D721Med (cell line): ENCODE data around the gene ZSCAN20.
"Not testable (repeated sequence)": the region's sequence is repeated elsewhere in the genome, so short reads cannot be mapped to it uniquely, and the experiment has no call there.

Experiments used
- DNase-seq: peaks from one replicate; pipeline ENCODE4 v3.0.0; 2011; ENCODE audit warnings: low spot score; ENCODE audit not compliant: insufficient read length
- FAIRE-seq: peaks from 2 replicates; lab custom pipeline; 2011; peaks lifted over from hg19 to GRCh38; lab: Jason Lieb, UNC
- TF ChIP-seq, protein P1 (sequence below): IDR thresholded peaks from 2 replicates; pipeline ENCODE4 v1.5.1; 2012; ENCODE audit warnings: mild to moderate bottlenecking, control low read depth; ENCODE audit not compliant: insufficient read depth; ENCODE audit errors: missing control alignments

ZSCAN20 gene

DNA sequence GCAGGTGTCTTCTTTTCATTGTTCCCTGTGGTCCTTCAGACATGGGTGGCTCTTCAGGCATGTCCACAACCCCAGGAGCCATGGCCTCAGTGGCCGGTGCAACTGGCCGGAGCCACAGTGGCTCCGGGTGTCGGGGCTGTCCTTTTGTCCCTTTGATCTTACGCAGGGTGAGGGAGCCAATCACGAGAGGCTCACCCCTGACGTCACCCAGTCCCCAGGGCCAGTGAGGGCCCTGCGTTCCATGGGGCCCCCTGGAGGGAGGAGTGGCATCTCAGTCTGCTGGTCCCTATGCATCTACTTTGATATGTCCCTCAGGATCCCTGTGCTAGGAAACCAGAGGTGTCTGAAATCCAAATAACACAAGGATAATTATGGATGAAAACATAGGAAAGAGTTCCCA is 29.3 kb downstream of the ZSCAN20 start:
- DNase-seq (no peak), FAIRE-seq (no peak)
- TF ChIP-seq, protein P1, sequence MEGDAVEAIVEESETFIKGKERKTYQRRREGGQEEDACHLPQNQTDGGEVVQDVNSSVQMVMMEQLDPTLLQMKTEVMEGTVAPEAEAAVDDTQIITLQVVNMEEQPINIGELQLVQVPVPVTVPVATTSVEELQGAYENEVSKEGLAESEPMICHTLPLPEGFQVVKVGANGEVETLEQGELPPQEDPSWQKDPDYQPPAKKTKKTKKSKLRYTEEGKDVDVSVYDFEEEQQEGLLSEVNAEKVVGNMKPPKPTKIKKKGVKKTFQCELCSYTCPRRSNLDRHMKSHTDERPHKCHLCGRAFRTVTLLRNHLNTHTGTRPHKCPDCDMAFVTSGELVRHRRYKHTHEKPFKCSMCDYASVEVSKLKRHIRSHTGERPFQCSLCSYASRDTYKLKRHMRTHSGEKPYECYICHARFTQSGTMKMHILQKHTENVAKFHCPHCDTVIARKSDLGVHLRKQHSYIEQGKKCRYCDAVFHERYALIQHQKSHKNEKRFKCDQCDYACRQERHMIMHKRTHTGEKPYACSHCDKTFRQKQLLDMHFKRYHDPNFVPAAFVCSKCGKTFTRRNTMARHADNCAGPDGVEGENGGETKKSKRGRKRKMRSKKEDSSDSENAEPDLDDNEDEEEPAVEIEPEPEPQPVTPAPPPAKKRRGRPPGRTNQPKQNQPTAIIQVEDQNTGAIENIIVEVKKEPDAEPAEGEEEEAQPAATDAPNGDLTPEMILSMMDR = no peak

DNA sequence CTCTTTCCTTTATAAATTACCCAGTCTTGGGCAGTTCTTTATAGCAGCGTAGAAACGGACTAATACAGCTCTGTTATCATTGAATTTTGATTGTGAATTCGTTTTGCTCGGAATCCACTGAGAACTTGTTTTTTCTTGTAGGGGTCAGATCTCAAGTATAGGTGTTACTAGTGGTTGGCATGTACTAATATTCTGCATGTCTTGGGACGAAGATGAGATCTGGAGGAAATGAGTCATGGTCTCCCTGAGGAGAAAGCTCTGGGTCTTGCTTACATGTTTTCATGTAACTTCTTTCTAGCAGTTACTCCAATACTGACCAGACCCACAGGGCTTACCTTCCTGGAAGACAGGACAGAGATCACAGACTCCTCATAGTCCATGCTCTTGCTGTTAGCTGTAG is 30.3 kb downstream of the ZSCAN20 start:
- TF ChIP-seq, protein P1 = no peak
- FAIRE-seq (no peak), DNase-seq (no peak)

DNA sequence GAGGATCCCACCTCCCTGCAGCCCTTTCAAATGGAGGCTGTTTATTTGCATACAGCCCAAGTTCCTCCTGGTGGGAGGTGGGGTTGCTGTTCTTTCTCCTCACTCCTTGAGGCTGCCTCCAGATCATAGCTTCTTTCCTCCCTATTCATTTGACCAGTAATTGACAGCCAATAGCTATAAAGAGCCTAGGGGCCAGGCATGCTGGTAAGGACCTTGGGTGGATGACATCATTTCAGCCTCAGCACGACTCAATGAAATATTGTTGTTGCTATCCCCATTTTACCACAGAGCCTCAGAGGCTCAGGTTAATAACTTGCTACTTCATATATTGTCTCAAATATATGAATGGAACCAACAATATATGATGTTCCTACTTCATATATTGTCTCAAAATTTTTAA is 31.1 kb downstream of the ZSCAN20 start:
- FAIRE-seq = no peak
- no peak for DNase-seq
- TF ChIP-seq, protein P1 = no peak

DNA sequence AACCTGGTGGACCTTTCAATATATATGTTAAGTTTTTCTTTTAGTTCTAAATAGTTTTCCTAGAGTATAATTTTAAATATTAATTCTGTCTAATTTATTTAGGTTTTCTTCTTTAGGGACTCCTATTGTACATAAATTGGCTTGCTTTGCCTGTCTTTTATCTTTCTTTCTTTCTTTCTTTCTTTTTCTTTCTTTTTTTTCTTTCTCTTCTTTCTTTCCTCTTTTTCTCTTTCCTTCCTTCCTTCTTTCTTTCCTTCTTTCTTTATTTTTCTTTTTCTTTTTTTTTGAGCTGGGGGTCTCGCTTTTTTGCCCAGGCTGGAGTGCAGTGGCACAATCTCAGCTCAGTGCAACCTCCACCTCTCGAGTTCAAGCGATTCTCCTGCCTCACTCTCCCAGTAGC is 35.2 kb downstream of the ZSCAN20 start:
- DNase-seq (no peak), FAIRE-seq (no peak)
- TF ChIP-seq, protein P1 = no peak

DNA sequence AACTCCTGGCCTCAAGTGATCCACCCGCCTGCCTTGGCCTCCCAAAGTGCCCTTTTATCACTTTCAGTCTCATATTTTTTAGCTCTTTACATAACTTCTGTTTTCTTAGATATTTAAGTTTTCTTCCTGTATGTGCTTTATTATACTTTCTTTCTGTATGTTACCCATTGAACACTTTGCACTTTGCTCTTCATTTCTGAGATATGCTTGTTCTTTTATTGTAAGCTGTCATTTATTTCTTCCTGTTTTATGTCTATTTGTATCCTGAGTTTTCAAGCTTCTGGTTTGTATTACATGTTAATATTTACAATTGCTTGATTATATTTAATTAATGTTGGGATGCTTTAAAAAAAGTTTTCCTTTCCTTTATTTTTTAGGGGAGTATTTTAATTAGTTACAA is 35.7 kb downstream of the ZSCAN20 start:
- DNase-seq = no peak
- TF ChIP-seq, protein P1 = no peak

DNA sequence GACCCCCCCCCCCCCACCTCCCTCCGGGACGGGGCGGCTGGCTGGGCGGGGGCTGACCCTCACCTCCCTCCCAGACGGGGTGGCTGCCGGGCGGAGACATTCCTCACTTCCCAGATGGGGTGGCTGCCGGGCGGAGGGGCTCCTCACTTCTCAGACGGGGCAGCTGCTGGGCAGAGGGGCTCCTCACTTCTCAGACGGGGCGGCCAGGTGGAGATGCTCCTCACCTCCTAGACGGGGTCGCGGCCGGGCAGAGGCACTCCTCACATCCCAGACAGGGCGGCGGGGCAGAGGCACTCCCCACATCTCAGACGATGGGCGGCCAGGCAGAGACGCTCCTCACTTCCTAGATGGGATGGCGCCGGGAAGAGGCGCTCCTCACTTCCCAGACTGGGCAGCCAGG is 36.8 kb downstream of the ZSCAN20 start:
- DNase-seq, FAIRE-seq: not testable (repeated sequence)

More for the DNA sequence above, 35.7 kb downstream of the ZSCAN20 start:
- no peak for FAIRE-seq

DNA sequence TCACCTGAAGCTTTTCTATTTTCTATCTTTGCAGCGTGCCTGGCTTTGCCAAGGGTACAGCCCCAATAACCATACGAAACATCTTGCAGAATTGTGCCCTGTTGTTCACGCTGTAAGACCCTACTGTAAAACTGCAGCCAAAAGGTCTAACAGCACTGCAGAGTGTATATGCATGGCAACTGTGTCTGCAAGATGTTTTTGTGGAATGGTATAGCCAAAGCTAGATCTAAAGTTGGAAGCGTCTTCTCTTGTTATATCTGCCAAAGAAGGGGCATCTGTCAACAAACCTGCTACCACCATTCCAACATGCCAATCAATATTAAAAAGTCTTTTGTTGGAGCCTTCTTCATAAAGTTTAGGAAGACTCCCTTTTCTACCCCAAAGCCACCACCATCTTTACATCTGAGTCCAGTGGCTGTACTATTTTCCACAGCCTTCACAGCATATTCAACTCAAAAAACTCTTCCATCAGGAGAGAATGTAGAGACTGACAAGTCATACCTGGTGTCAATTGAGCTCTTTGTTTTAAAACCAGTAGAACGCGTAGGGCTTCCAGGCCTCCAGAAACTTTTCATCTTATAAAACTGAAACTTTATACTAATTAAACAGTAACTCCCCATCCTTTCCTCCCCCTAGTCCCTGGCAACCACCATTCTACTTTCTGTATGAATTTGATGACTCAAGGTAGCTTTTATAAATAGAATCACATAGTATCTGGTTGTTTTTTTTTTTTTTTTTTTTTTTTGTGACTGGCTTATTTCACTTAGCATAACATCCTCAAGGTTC is 40.0 kb downstream of the ZSCAN20 start:
- FAIRE-seq (no peak), DNase-seq (no peak)
- TF ChIP-seq, protein P1 = no peak
